Endothelial cell of umbilical vein (primary cell): ENCODE results near the gene EFNA5. TPM values are rescaled to one million over a fixed set of nuclear protein-coding genes. Genes with fewer than 3 reads are reported as not detected.

ENCODE experiments used
- BruUV-seq: library from RNA; stranded (reverse); fragments of 400-500 nt; replicated peaks from 2 replicates; lab custom pipeline; 2021; lab: Mats Ljungman, UMichigan
- CTCF ChIA-PET: fragments of 300-600, 350-600 bp; sonication (Branson Sonifier 250); formaldehyde crosslinking; loops from one replicate; lab custom pipeline; 2021; ENCODE audit warnings: antibody characterized with exemption, inconsistent platforms; lab: Charles Lee
- POLR2A ChIA-PET: fragments of 300-600, 350-600 bp; sonication (Branson Sonifier 250); formaldehyde crosslinking; loops from one replicate; lab custom pipeline; 2021; ENCODE audit warnings: antibody characterized with exemption, inconsistent platforms; lab: Charles Lee
- DNase-seq: peaks from one replicate; pipeline ENCODE4 v3.0.0-alpha.2; 2011; ENCODE audit warnings: low read depth, low spot score
- FAIRE-seq: peaks from 2 replicates; lab custom pipeline; 2011; peaks lifted over from hg19 to GRCh38; lab: Jason Lieb, UNC
- H2AFZ ChIP-seq: 2 replicates; pipeline ENCODE4 v1.6.0; 2012; ENCODE audit warnings: low read depth, low read length, control low read depth, inconsistent platforms
- H3K27ac ChIP-seq: 2 replicates; pipeline ENCODE4 v1.5.1; 2011; ENCODE audit warnings: low read depth, mild to moderate bottlenecking, control low read depth, low read length, moderate library complexity; ENCODE audit not compliant: insufficient read depth
- H3K27me3 ChIP-seq, 2 experiments: 2 replicates each; pipeline versions ENCODE4 v1.6.0 to v1.6.1; 2011; ENCODE audit warnings: low read length in 2 of 2, mixed read lengths in 1 of 2; ENCODE audit not compliant: control insufficient read depth in 2 of 2, insufficient read depth in 2 of 2
- H3K36me3 ChIP-seq, 2 experiments: 2 replicates in 1 of 2; 3 replicates in 1 of 2; pipeline ENCODE4 v1.5.1; 2011; ENCODE audit warnings: low read length in 2 of 2, mild to moderate bottlenecking in 1 of 2, moderate library complexity in 1 of 2; ENCODE audit not compliant: control insufficient read depth in 2 of 2, insufficient read depth in 2 of 2; ENCODE audit errors: extremely low read depth in 1 of 2
- H3K4me1 ChIP-seq: 3 replicates; pipeline ENCODE4 v1.5.1; 2011; ENCODE audit warnings: mild to moderate bottlenecking, low read length; ENCODE audit not compliant: control insufficient read depth, insufficient read depth; ENCODE audit errors: extremely low read depth
- H3K4me2 ChIP-seq: 2 replicates; pipeline ENCODE4 v1.6.1; 2011; ENCODE audit warnings: low read length, control low read depth, mixed read lengths; ENCODE audit not compliant: insufficient read depth
- H3K4me3 ChIP-seq, 3 experiments: fragments of 200-600 bp in 1 of 3; sonication (generic), shearing (Covaris generic) in 1 of 3; replicated peaks in 1 of 3; 2 replicates each; pipeline ENCODE4 v1.5.1; 2011 to 2016; ENCODE audit warnings: control low read depth in 3 of 3, low read length in 3 of 3, mild to moderate bottlenecking in 2 of 3, inconsistent platforms in 1 of 3, low read depth in 1 of 3, moderate library complexity in 1 of 3; ENCODE audit not compliant: insufficient read depth in 1 of 3
- H3K79me2 ChIP-seq: 2 replicates; pipeline ENCODE4 v1.6.0; 2012; ENCODE audit warnings: low read length, inconsistent platforms; ENCODE audit not compliant: control insufficient read depth, insufficient read depth
- H3K9ac ChIP-seq: replicated peaks from 2 replicates; pipeline ENCODE3; 2011; ENCODE audit warnings: low read length, control low read depth; ENCODE audit not compliant: insufficient read depth; ENCODE audit errors: extremely low read depth
- H3K9me1 ChIP-seq: replicated peaks from 3 replicates; pipeline ENCODE4 v1.6.0; 2011; ENCODE audit warnings: mild to moderate bottlenecking, low read length; ENCODE audit not compliant: control insufficient read depth, insufficient read depth; ENCODE audit errors: extremely low read depth
- H3K9me3 ChIP-seq: replicated peaks from 2 replicates; pipeline ENCODE4 v1.5.1; 2012; ENCODE audit warnings: low read length, inconsistent platforms; ENCODE audit not compliant: control insufficient read depth, insufficient read depth
- H4K20me1 ChIP-seq: replicated peaks from 2 replicates; pipeline ENCODE3; 2011; ENCODE audit warnings: mild to moderate bottlenecking, low read length; ENCODE audit not compliant: control insufficient read depth, insufficient read depth; ENCODE audit errors: extremely low read depth
- EZH2 ChIP-seq: IDR thresholded peaks from 2 replicates; pipeline ENCODE4 v1.6.1; 2012; ENCODE audit warnings: borderline replicate concordance, low read depth, mild to moderate bottlenecking, moderate library complexity, low read length, inconsistent platforms; ENCODE audit not compliant: severe bottlenecking
- FOS ChIP-seq: IDR thresholded peaks from 2 replicates; pipeline ENCODE4 v1.6.1; 2011; ENCODE audit warnings: mild to moderate bottlenecking, low read length, moderate library complexity, borderline replicate concordance; ENCODE audit not compliant: insufficient read depth
- GATA2 ChIP-seq: IDR thresholded peaks from 2 replicates; pipeline ENCODE4 v1.7.0; 2011; ENCODE audit warnings: low read depth, mild to moderate bottlenecking, moderate library complexity, mixed read lengths, low read length; ENCODE audit not compliant: insufficient read length, insufficient read depth
- JUN ChIP-seq: IDR thresholded peaks from 2 replicates; pipeline ENCODE4 v1.6.1; 2011; ENCODE audit warnings: borderline replicate concordance, low read depth; ENCODE audit not compliant: insufficient read length, insufficient read depth
- MAX ChIP-seq: IDR thresholded peaks from 2 replicates; pipeline ENCODE4 v1.6.1; 2011; ENCODE audit not compliant: insufficient read depth, insufficient read length
- MYC ChIP-seq: IDR thresholded peaks from one replicate; pipeline ENCODE4 v1.6.1; 2011; ENCODE audit warnings: mild to moderate bottlenecking, low read depth, low read length
- POLR2A ChIP-seq: IDR thresholded peaks from 2 replicates; pipeline ENCODE4 v1.6.1; 2012; ENCODE audit warnings: low read depth, mild to moderate bottlenecking, control low read depth, low read length
- POLR2AphosphoS5 ChIP-seq: IDR thresholded peaks from 2 replicates; pipeline ENCODE4 v1.6.1; 2012; ENCODE audit warnings: low read depth, mild to moderate bottlenecking, control low read depth, low read length, moderate library complexity; ENCODE audit not compliant: insufficient read depth
- dilution Hi-C: fragments of 300-500 bp; cut with MboI; formaldehyde crosslinking; loops from one replicate; pipeline ENCODE4 v1.15.0; 2019; ENCODE audit warnings: low sequenced_read_pairs; ENCODE audit not compliant: extremely low pct_ligation_motif_present
- intact Hi-C: fragments of 100-400 bp; cut with micrococcal nuclease; formaldehyde crosslinking; loops from one replicate; pipeline ENCODE4 v1.10.0; 2022
- polyA plus RNA-seq, 4 experiments: library from polyadenylated mRNA; depleted of rRNA in 3 of 4; stranded (reverse) in 3 of 4; unstranded in 1 of 4; fragments of >200 nt; gene quantifications; 2 replicates each; pipeline versions ENCODE4 v1.2.1 to v1.2.3, GENCODE V29; 2011 to 2012; ENCODE audit warnings: missing spikeins in 1 of 4
- total RNA-seq: library from RNA; stranded (reverse); gene quantifications from 2 replicates; pipeline ENCODE4 v1.2.3, GENCODE V29; 2021
- TF ChIP-seq, protein P1 (sequence below), 2 donors: IDR thresholded peaks; 1 replicate in 1 of 2; 2 replicates in 1 of 2; pipeline ENCODE4 v1.5.1; 2011; ENCODE audit warnings: low read length in 2 of 2, mild to moderate bottlenecking in 2 of 2, moderate library complexity in 2 of 2, control low read depth in 1 of 2, inconsistent platforms in 1 of 2, low read depth in 1 of 2; ENCODE audit not compliant: insufficient read depth in 1 of 2; ENCODE audit errors: extremely low read depth in 1 of 2

EFNA5 gene
- total and polyA plus RNA-seq, 2 donors (not counting 3 experiments of a cell fraction or from before 2014, with no cell fraction given) = 13.6 to 22.1 TPM

DNA sequence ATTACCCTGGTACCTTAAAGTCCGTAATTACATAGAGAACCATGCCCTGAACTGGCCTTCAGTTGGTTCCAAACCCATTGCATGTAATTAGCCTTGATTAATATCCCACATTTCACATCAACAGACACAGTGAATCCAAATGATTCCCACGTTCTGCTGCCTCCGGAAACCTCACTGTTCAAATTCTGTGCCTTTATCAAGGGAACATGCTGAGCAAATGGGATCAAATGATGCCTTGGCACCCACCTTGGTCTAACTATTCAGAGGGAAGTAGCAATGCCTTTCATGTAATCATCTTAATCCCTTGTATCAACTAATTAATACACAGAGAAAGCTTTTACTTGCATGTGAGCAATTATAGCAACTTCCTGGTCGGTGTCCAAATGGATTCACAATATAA is 100.6 kb downstream of the EFNA5 start:
- Histone ChIP-seq H3K4me1 (peaks cover 36% of the 10 kb centered on the region), H3K9me1 (no peaks in the 10 kb centered on the region), H3K4me3 (no peak overlapping the region), H2AFZ (no peak overlapping the region), H3K4me2 (no peak overlapping the region), H3K27ac (no peak overlapping the region), H3K27me3 (no peaks in the 10 kb centered on the region), H3K9ac (no peak overlapping the region), H3K36me3 (no peaks in the 10 kb centered on the region), H3K9me3 (no peaks in the 10 kb centered on the region), H3K79me2 (peaks cover 3% of the 10 kb centered on the region), H4K20me1 (no peaks in the 10 kb centered on the region)
- BruUV-seq = no TSS peak
- dilution Hi-C loops = no loop called here
- FAIRE-seq = no peak
- no peak for DNase-seq
- ChIA-PET POLR2A (no interaction called here), CTCF (interaction anchor here (1.1 to 4.3 kb wide), 8 partner anchors 8 to 538 kb away, joined by 4 to 65 read pairs (median 34); no protein-coding TSS in a partner anchor)
- TF ChIP-seq EZH2 (no peak), MYC (no peak), POLR2AphosphoS5 (no peak), MAX (no peak), GATA2 (no peak), POLR2A (no peak), JUN (no peak), FOS (no peak)
- TF ChIP-seq, protein P1, sequence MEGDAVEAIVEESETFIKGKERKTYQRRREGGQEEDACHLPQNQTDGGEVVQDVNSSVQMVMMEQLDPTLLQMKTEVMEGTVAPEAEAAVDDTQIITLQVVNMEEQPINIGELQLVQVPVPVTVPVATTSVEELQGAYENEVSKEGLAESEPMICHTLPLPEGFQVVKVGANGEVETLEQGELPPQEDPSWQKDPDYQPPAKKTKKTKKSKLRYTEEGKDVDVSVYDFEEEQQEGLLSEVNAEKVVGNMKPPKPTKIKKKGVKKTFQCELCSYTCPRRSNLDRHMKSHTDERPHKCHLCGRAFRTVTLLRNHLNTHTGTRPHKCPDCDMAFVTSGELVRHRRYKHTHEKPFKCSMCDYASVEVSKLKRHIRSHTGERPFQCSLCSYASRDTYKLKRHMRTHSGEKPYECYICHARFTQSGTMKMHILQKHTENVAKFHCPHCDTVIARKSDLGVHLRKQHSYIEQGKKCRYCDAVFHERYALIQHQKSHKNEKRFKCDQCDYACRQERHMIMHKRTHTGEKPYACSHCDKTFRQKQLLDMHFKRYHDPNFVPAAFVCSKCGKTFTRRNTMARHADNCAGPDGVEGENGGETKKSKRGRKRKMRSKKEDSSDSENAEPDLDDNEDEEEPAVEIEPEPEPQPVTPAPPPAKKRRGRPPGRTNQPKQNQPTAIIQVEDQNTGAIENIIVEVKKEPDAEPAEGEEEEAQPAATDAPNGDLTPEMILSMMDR (IDR thresholded peaks at IDR 0.05; ENCODE audit: extremely low read depth in 1 of 2, insufficient read depth in 1 of 2, low read depth in 1 of 2, low read length in 2 of 2) = no peak
- intact Hi-C loops = loop anchor here (10.0 kb wide), 2 partner anchors 1115 to 1305 kb away; no protein-coding TSS in a partner anchor
